Kidney (tissue), 14 donors: ENCODE measurements around the gene ZNF341. TPM values are rescaled to one million over a fixed set of nuclear protein-coding genes. Genes with fewer than 3 reads are reported as not detected.

Source experiments
- DNase-seq, 5 donors: peaks; one replicate each; pipeline ENCODE4 v3.0.0-alpha.2; 2013 to 2020
- FAIRE-seq: peaks from 2 replicates; lab custom pipeline; 2012; peaks lifted over from hg19 to GRCh38; lab: Jason Lieb, UNC
- H3K27ac ChIP-seq, 2 donors: one replicate each; pipeline ENCODE4 v1.7.0; 2013; ENCODE audit warnings: low read depth in 2 of 2, low read length in 2 of 2, inconsistent platforms in 1 of 2
- H3K27me3 ChIP-seq: one replicate; pipeline ENCODE4 v1.7.1; 2013; ENCODE audit warnings: low read length, inconsistent platforms; ENCODE audit not compliant: control insufficient read depth, insufficient read depth
- H3K36me3 ChIP-seq, 3 donors: one replicate each; pipeline versions ENCODE4 v1.7.0 to v1.7.1; 2013; ENCODE audit warnings: low read length in 3 of 3, control low read depth in 1 of 3, inconsistent platforms in 1 of 3; ENCODE audit not compliant: insufficient read depth in 3 of 3, control insufficient read depth in 2 of 3
- H3K4me1 ChIP-seq, 3 donors: one replicate each; pipeline versions ENCODE4 v1.7.0 to v1.7.1; 2013; ENCODE audit warnings: low read length in 3 of 3, inconsistent platforms in 1 of 3, low read depth in 1 of 3; ENCODE audit not compliant: control insufficient read depth in 2 of 3, insufficient read depth in 2 of 3
- H3K4me3 ChIP-seq, 3 donors: one replicate each; pipeline versions ENCODE4 v1.7.0 to v1.8.1; 2013; ENCODE audit warnings: low read length in 3 of 3, control low read depth in 1 of 3, inconsistent platforms in 1 of 3
- H3K9ac ChIP-seq, 3 donors: one replicate each; pipeline versions ENCODE4 v1.7.0 to v1.7.1; 2013; ENCODE audit warnings: low read length in 3 of 3, control low read depth in 1 of 3, inconsistent platforms in 1 of 3
- H3K9me3 ChIP-seq, 3 donors: one replicate each; pipeline versions ENCODE4 v1.7.0 to v1.7.1; 2013; ENCODE audit warnings: low read length in 3 of 3, control low read depth in 1 of 3, inconsistent platforms in 1 of 3; ENCODE audit not compliant: control insufficient read depth in 2 of 3, insufficient read depth in 1 of 3
- intact Hi-C: fragments of 100-400 bp; cut with DNase I; formaldehyde crosslinking; loops from one replicate; pipeline ENCODE4 v1.11.1; 2022
- polyA plus RNA-seq: library from polyadenylated mRNA; stranded (reverse); fragments of 350-450 nt; fragmentation: Illumina TruSeq; extraction: RNeasy Lipid Tissue Mini Kit (QIAGEN cat#74804); gene quantifications from one replicate; pipeline ENCODE4 v1.2.3, GENCODE V29; 2014; ENCODE audit warnings: low read depth, low replicate concordance; ENCODE audit not compliant: insufficient read depth
- total RNA-seq: library from RNA; stranded (reverse); fragmentation: NEBNext Ultra II Directional; extraction: Animal tissue kit (Norgen Biotek cat#: 25700); gene quantifications from one replicate; pipeline ENCODE4 v1.2.1, GENCODE V29; 2021
- TF ChIP-seq, protein P1 (sequence below): IDR thresholded peaks from 3 replicates; pipeline ENCODE4 v1.5.1; 2012; ENCODE audit warnings: mild to moderate bottlenecking, moderate library complexity, borderline replicate concordance; ENCODE audit not compliant: insufficient read depth; ENCODE audit errors: extremely low read depth
- donor health status: control.
- donor health status: control.
- donor health status: control.
- donor health status: control.
- donor health status: control.
- donor health status: DM: yes; HTN: yes; CAD: no.
- donor health status: Normal renal cell carcinoma (clear cell type).

Gene ZNF341
- total and polyA plus RNA-seq, 2 donors from 2014 or later, result 1.5 to 2.6 TPM

GRCh38 chr20:33761698-33762250 is 30.0 kb downstream of the ZNF341 start:
- Histone ChIP-seq H3K9me3 (peaks cover 0 to 7% (median 0%) of the 10 kb centered on the region in 3 donors), H3K27ac (no peak overlapping the region), H3K9ac (no peak overlapping the region), H3K36me3 (peaks cover 2 to 8% (median 4%) of the 10 kb centered on the region in 3 donors), H3K4me3 (no peak overlapping the region), H3K4me1 (no peaks in the 10 kb centered on the region), H3K27me3 (no peaks in the 10 kb centered on the region)
- no peak for FAIRE-seq
- DNase-seq, result no peak
- intact Hi-C loops, result no loop called here
- TF ChIP-seq, protein P1, sequence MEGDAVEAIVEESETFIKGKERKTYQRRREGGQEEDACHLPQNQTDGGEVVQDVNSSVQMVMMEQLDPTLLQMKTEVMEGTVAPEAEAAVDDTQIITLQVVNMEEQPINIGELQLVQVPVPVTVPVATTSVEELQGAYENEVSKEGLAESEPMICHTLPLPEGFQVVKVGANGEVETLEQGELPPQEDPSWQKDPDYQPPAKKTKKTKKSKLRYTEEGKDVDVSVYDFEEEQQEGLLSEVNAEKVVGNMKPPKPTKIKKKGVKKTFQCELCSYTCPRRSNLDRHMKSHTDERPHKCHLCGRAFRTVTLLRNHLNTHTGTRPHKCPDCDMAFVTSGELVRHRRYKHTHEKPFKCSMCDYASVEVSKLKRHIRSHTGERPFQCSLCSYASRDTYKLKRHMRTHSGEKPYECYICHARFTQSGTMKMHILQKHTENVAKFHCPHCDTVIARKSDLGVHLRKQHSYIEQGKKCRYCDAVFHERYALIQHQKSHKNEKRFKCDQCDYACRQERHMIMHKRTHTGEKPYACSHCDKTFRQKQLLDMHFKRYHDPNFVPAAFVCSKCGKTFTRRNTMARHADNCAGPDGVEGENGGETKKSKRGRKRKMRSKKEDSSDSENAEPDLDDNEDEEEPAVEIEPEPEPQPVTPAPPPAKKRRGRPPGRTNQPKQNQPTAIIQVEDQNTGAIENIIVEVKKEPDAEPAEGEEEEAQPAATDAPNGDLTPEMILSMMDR, result no peak

DNA sequence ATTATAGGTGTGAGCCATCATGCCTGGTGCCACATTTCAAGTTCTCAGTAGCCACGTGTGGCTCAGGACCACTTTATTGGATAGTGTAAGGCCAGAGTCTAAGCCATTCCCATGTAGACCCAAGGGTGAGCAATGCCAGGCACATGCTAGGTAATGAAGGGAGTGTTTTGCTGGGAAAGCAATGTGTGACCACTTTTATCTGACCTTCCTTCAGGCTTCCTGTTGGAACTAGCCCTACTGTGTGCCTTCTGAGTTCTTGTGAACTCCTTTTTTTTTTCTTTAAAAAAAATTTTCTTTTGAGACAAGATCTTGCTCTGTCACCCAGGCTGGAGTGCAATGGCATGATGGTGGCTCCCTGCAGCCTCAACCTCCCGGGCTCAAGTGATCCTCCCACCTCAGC is 33.3 kb downstream of the ZNF341 start:
- H3K4me1 ChIP-seq, result no peaks in the 10 kb centered on the region
- intact Hi-C loops, result no loop called here
- no peak overlapping the region for H3K4me3 ChIP-seq
- peaks cover 0 to 6% (median 0%) of the 10 kb centered on the region in 3 donors for H3K36me3 ChIP-seq
- FAIRE-seq, result no peak
- TF ChIP-seq, protein P1, result no peak
- H3K27ac ChIP-seq, result no peak overlapping the region
- no peak overlapping the region for H3K9ac ChIP-seq
- no peaks in the 10 kb centered on the region for H3K9me3 ChIP-seq
- DNase-seq, result no peak
- H3K27me3 ChIP-seq, result no peaks in the 10 kb centered on the region

GRCh38 chr20:33765592-33765991 is 33.8 kb downstream of the ZNF341 start:
- Histone ChIP-seq H3K9ac (no peak overlapping the region), H3K27ac (no peak overlapping the region), H3K4me1 (no peaks in the 10 kb centered on the region), H3K4me3 (no peak overlapping the region), H3K9me3 (no peaks in the 10 kb centered on the region), H3K27me3 (no peaks in the 10 kb centered on the region), H3K36me3 (peaks cover 0 to 6% (median 0%) of the 10 kb centered on the region in 3 donors)
- FAIRE-seq, result no peak
- no peak for DNase-seq
- intact Hi-C loops, result no loop called here
- TF ChIP-seq, protein P1, result no peak

GRCh38 chr20:33766686-33767085 is 34.9 kb downstream of the ZNF341 start:
- no peak overlapping the region for H3K4me3 ChIP-seq
- DNase-seq, result no peak
- H3K4me1 ChIP-seq, result no peaks in the 10 kb centered on the region
- no peak overlapping the region for H3K9ac ChIP-seq
- H3K27ac ChIP-seq, result no peak overlapping the region
- H3K27me3 ChIP-seq, result no peaks in the 10 kb centered on the region
- no peak for FAIRE-seq
- no peaks in the 10 kb centered on the region for H3K9me3 ChIP-seq
- TF ChIP-seq, protein P1, result no peak
- peaks cover 0 to 4% (median 0%) of the 10 kb centered on the region in 3 donors for H3K36me3 ChIP-seq
- intact Hi-C loops, result no loop called here
